ENCODE results near the gene SOX2. TPM values are rescaled to one million over a fixed set of nuclear protein-coding genes. Genes with fewer than 3 reads are reported as not detected.
A peak's percentile ranks its signal among the peaks of the same experiment; 100 is the strongest.

Gene SOX2
- total RNA-seq, 1 donor from 2014 or later: 1.4 TPM

DNA sequence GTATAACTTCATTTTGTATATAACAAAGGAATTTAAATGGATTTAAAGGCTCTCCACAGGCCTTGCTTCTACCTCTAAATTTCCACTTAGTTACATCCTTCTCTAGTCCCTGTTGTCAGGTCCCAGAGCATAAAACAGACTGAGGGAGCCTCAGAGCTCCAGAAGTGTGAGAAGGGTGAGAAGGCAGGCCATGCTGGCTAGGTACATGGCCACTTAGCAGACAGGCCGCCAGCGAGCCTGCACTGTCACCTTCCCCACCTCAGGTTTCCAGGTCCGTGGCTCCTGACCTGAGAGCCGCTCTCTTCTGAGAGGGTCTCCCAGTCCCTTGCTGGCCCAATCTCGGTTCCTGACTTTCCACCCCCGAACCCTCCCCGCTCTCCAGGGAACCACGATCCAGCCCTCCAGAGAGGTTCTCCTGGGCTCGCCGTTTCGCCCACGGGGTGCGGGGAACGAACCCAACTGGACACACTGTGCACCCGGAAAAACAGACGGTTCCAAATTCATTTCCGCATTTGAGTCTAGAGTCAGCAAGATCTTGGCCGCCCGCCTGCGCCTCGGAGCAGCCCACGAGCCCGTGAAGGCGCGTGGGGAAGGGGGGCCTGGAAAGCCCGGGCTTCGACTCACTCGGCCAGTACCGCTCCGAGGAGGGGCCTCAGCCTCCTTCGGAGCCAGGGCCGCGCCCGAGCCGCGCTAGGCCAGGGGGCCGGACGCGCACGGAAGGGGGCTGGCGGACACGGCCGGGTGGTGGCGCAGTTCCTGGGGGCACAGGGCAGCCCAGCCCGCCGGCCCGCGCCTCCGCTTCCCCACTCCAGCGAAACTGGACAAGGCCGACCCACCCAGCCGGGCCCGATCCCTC is 16.7 kb upstream of the SOX2 start:
- peak overlapping the region; percentile 56 for H3K4me3 Mint-ChIP-seq (ENCODE audit: unreplicated experiment)
- no peaks in the 10 kb centered on the region for H3K36me3 Mint-ChIP-seq (ENCODE audit: low read depth, unreplicated experiment)
- H3K4me1 Mint-ChIP-seq (ENCODE audit: unreplicated experiment): peaks cover 27% of the 10 kb centered on the region
- no peaks in the 10 kb centered on the region for H3K9me3 Mint-ChIP-seq (ENCODE audit: unreplicated experiment)
- peak; percentile 77 for DNase-seq (ENCODE audit: low spot score)
- TF ChIP-seq, protein P1, sequence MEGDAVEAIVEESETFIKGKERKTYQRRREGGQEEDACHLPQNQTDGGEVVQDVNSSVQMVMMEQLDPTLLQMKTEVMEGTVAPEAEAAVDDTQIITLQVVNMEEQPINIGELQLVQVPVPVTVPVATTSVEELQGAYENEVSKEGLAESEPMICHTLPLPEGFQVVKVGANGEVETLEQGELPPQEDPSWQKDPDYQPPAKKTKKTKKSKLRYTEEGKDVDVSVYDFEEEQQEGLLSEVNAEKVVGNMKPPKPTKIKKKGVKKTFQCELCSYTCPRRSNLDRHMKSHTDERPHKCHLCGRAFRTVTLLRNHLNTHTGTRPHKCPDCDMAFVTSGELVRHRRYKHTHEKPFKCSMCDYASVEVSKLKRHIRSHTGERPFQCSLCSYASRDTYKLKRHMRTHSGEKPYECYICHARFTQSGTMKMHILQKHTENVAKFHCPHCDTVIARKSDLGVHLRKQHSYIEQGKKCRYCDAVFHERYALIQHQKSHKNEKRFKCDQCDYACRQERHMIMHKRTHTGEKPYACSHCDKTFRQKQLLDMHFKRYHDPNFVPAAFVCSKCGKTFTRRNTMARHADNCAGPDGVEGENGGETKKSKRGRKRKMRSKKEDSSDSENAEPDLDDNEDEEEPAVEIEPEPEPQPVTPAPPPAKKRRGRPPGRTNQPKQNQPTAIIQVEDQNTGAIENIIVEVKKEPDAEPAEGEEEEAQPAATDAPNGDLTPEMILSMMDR (IDR thresholded peaks at IDR 0.05; ENCODE audit: unreplicated experiment): peak; percentile 16
- H3K27me3 Mint-ChIP-seq (ENCODE audit: unreplicated experiment): peaks cover 6% of the 10 kb centered on the region
- peak overlapping the region; percentile 61 for H3K27ac Mint-ChIP-seq (ENCODE audit: unreplicated experiment)

DNA sequence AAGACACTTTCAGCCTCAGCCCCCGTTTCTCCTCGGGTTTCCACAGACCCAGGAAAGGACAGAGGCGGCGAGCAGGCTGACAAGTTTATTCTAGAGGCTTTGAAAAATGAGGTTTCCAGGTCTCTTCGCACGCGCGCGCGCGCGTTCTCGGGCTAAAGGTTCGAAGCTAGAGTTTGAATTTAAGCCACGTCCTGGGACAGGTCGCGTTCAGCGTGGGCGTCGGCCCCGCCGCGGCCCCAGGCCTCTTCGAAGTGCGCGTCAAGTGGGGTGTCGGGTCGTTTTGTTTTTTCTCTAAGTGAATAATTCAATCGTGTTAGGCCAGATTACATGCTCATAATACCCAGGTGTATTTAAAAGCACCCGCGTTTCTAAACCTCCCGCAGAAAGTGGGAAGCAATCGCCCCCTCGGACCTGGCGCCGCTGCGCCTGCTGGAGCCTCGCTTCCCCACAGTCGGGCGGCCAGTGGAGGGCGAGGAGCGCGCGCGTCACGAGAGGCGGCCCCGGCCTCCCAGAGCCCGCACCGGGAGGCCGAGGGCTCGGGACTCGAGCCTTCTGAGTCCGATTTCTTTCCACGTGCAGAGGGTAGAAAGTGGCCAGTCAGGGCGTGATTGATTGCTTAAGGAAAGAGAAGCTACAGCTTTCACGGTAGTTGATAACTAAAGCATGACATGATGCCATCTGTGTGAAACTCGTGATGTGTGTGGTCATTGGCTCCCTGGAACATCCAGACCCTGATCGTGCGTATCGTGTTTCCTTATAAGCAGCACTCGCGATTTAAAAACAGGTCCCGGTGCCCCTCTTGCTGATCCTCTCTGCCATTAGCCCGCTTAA is 15.8 kb upstream of the SOX2 start:
- TF ChIP-seq, protein P1 (IDR thresholded peaks at IDR 0.05; ENCODE audit: unreplicated experiment): no peak
- Mint-ChIP-seq H3K4me1 (ENCODE audit: unreplicated experiment) (peaks cover 33% of the 10 kb centered on the region), H3K27ac (ENCODE audit: unreplicated experiment) (no peak overlapping the region), H3K4me3 (ENCODE audit: unreplicated experiment) (peak overlapping the region; percentile 93), H3K27me3 (ENCODE audit: unreplicated experiment) (peaks cover 8% of the 10 kb centered on the region), H3K36me3 (ENCODE audit: low read depth, unreplicated experiment) (no peaks in the 10 kb centered on the region), H3K9me3 (ENCODE audit: unreplicated experiment) (no peaks in the 10 kb centered on the region)
- DNase-seq (ENCODE audit: low spot score): peak; percentile 57

DNA sequence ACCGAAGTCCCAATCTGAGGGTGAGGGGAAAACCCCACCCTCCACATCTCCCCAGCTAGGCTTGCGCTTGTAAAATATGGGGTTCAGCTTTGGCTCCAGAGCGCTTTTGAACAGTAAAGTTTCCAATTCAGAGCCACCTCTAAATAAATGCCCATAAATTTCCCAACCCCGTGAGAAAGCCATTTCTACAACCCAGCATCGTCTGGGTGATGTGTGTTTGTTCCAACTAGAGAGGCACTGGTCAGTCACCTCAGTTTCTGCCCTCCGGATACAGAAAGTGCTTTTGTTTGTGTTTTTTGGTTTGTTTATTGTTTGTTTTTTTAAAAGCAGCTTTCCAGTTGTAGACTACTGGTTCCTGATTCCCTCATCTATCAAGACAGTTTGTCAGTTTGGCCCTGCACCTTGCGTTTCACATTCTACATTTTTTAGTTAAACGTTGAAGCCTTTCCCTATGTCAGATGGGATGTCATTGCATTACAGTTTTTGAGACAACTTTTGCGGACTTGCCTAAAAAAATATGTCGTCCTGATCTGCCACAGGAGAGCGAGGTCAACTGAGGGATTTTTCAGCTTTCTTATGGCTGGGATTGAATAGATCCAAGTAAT is 15.0 kb upstream of the SOX2 start:
- Mint-ChIP-seq H3K27ac (ENCODE audit: unreplicated experiment) (no peak overlapping the region), H3K9me3 (ENCODE audit: unreplicated experiment) (no peaks in the 10 kb centered on the region), H3K27me3 (ENCODE audit: unreplicated experiment) (peaks cover 8% of the 10 kb centered on the region), H3K4me3 (ENCODE audit: unreplicated experiment) (peak overlapping the region; percentile 60), H3K36me3 (ENCODE audit: low read depth, unreplicated experiment) (no peaks in the 10 kb centered on the region), H3K4me1 (ENCODE audit: unreplicated experiment) (peaks cover 33% of the 10 kb centered on the region)
- TF ChIP-seq, protein P1 (IDR thresholded peaks at IDR 0.05; ENCODE audit: unreplicated experiment): no peak
- DNase-seq (ENCODE audit: low spot score): no peak

DNA sequence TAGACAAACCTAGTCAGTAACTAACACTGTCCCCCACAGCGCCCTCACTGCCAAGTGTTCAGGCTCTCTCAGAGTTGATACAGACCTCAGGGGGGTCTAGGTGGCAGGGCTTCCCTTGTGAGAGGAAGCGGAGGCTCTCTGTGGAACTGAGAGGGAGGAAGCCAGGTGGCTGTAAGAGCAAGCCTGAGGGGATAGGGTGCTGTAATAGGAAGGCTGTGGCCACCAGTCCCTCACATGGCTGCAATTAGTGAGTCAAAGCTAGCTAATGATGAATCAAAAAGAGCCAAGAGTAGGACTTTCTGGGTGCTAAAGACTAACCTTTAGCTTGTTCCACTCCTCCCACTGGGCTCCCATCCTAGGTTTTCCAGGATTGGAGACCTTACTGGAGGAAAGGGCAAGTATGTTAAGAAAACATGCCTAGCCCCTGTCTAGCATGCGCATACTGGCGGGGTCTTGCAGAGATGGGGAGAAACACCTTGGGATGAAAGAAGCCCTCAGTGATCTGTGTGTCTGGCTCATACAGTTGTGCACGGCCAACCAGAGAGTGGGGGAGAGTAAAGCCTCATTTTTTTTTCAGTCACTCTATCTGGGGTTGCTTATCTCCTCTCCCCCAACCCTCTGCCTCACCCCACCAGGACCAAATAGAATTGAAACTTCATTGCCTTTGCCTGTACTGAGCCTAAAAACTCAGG is 13.3 kb upstream of the SOX2 start:
- peaks cover 9% of the 10 kb centered on the region for H3K27me3 Mint-ChIP-seq (ENCODE audit: unreplicated experiment)
- H3K4me1 Mint-ChIP-seq (ENCODE audit: unreplicated experiment): peaks cover 38% of the 10 kb centered on the region
- DNase-seq (ENCODE audit: low spot score): no peak

More for the DNA sequence above, 13.3 kb upstream of the SOX2 start:
- Mint-ChIP-seq H3K36me3 (ENCODE audit: low read depth, unreplicated experiment) (no peaks in the 10 kb centered on the region), H3K4me3 (ENCODE audit: unreplicated experiment) (no peak overlapping the region), H3K27ac (ENCODE audit: unreplicated experiment) (no peak overlapping the region), H3K9me3 (ENCODE audit: unreplicated experiment) (no peaks in the 10 kb centered on the region)
- TF ChIP-seq, protein P1 (IDR thresholded peaks at IDR 0.05; ENCODE audit: unreplicated experiment): no peak
